MG63 (cell line): ENCODE measurements around the gene TTBK2. TPM values are rescaled to one million over a fixed set of nuclear protein-coding genes. Genes with fewer than 3 reads are reported as not detected.
"Not testable (repeated sequence)": the region's sequence is repeated elsewhere in the genome, so short reads cannot be mapped to it uniquely, and the experiment has no call there.

Source experiments
- DNase-seq: peaks from one replicate; pipeline ENCODE4 v3.0.0-alpha.2; 2020
- H3K27me3 ChIP-seq: fragments of 250-450 bp; sonication (Bioruptor Pico); 2 replicates; pipeline ENCODE4 v1.5.1; 2020; ENCODE audit warnings: mild to moderate bottlenecking, moderate library complexity
- H3K36me3 ChIP-seq: fragments of 250-450 bp; sonication (Bioruptor Pico); 2 replicates; pipeline ENCODE4 v1.5.1; 2020; ENCODE audit warnings: mild to moderate bottlenecking, moderate library complexity
- H3K4me3 ChIP-seq: fragments of 250-450 bp; sonication (Bioruptor Pico); 2 replicates; pipeline ENCODE4 v1.5.1; 2020; ENCODE audit warnings: mild to moderate bottlenecking, moderate library complexity
- H3K9me3 ChIP-seq: fragments of 250-450 bp; sonication (Bioruptor Pico); 2 replicates; pipeline ENCODE4 v1.5.1; 2020; ENCODE audit warnings: mild to moderate bottlenecking, moderate library complexity
- total RNA-seq: library from RNA; depleted of rRNA; stranded (reverse); fragments of >200 nt; shearing (Covaris generic); gene quantifications from 2 replicates; pipeline ENCODE4 v1.2.3, GENCODE V29; 2014; ENCODE audit warnings: low replicate concordance; rRNA removed

The TTBK2 gene
- 2.4 and 4.8 TPM in 2 replicates for total RNA-seq

DNA sequence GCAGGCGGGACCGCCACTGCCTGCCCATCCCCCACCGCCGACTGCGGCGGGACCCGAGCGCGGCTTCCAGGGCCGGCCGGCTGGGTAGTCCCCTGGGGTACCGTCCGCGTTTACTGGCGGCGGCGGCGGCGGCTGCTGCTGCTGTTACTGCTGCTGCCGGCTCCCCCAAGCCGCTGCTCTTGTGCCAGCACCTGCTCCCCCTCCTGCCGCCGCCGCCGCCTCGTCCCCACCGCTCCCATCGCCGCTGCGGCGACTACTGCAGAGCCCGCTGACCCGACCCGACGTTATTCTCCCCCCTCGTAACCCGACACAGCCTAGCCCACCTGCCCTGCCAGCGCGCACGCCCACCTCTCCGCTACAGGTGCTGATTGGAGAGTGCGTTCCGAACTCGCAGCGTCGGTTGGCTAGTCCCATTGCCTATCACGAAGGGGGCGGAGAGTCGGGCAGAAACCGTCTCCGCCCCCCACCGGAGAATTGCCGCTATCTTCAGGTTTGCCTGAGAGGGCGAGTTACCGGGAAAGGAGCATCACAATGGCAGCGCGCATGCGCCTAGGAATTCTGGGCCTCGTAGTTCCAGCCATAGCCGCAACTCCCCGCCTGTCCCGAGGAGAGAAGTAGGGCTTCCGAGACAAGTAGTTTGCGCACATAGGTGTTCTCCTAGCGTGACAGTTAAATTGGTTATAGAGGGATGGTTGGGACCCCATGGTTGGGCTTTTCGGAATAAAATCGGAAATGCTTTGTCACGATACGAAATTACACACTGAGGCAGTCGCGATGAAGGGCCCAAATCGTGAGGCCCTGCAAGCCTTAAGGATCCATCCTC, at the start of gene TTBK2:
TSS of gene TTBK2 (minus strand) at position 260 of the 823 bp plus-strand sequence. CDS start 42,161 bp downstream, outside the sequence.
- no peaks in the 10 kb centered on the region for H3K27me3 ChIP-seq
- no peaks in the 10 kb centered on the region; the same call in 1 of the 2 replicates for H3K36me3 ChIP-seq
- H3K4me3 ChIP-seq, result peak within 1 kb of the TSS; percentile 92
- DNase-seq, result peak; percentile 96
- no peaks in the 10 kb centered on the region for H3K9me3 ChIP-seq

DNA sequence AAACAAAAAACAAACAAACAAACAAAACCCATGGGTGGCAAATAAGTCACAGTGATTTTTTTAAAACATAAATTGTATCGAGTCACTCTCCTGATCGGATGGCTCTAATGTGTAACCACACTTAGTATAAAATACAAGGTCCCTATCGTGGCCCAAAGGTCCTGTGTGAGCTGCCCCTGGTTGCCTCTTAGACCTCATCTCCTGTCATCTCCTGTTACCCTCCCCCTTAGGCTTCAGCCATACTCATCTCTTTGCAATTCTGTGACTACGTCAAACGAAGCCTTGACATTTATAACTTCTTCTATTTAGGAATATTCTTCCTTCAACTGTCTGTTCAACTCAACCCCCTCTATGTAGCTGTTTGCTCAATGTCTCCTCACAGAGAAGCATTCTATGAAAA, 43.9 kb upstream of the TTBK2 start:
- no peak for DNase-seq
- Histone ChIP-seq H3K9me3 (no peaks in the 10 kb centered on the region), H3K4me3 (no peak overlapping the region), H3K27me3 (no peaks in the 10 kb centered on the region), H3K36me3 (peaks cover 19% of the 10 kb centered on the region)

DNA sequence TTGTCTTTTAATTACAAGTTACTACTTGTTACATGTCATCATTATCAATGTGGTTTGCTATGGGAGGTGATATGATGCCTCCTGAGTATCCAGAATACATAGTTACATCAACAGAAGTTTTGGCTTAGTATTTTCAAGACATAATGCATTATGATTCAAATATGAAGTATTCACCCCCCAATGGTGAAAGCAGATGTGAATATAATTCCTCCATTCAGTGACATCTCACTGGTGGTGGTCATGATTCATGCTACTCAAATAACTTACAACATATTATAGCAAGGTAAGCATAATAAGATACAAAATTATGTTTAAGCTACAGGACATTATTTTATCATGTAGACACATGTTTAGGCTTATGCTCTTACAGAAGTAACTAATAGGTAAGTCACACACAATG, 34.9 kb upstream of the TTBK2 start:
- Histone ChIP-seq H3K9me3 (no peaks in the 10 kb centered on the region), H3K27me3 (no peaks in the 10 kb centered on the region), H3K36me3 (peaks cover 56% of the 10 kb centered on the region), H3K4me3 (no peak overlapping the region)
- DNase-seq, result no peak

DNA sequence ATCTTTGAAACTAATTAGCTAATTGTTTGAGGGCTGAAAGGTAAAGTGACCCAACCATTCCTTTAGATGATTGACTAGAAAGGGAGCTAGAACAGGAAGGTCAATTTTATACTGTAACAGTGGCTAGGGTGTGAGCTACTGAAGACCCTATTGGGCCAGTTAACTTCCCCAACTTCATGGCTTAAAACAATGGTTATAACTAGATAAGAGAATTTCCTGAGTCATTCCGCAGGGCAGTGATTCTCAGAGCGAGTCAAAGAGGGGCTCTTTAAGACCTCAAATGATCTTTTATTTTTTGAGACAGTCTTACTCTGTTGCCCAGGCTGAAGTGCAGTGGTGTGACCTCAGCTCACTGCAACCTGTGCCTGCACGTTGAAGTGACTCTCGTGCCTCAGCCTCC, 33.7 kb upstream of the TTBK2 start:
- no peaks in the 10 kb centered on the region for H3K27me3 ChIP-seq
- peaks cover 55% of the 10 kb centered on the region for H3K36me3 ChIP-seq

DNA sequence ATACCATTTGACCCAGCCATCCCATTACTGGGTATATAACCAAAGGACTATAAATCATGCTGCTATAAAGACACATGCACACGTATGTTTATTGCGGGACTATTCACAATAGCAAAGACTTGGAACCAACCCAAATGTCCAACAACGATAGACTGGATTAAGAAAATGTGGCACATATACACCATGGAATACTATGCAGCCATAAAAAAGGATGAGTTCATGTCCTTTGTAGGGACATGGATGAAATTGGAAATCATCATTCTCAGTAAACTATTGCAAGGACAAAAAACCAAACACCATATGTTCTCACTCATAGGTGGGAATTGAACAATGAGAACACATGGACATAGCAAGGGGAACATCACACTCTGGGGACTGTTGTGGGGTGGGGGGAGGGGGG, 28.3 kb upstream of the TTBK2 start:
- not testable (repeated sequence) for H3K4me3 ChIP-seq

More for the DNA sequence above, 33.7 kb upstream of the TTBK2 start:
- Histone ChIP-seq H3K4me3 (no peak overlapping the region), H3K9me3 (no peaks in the 10 kb centered on the region)
- no peak for DNase-seq

DNA sequence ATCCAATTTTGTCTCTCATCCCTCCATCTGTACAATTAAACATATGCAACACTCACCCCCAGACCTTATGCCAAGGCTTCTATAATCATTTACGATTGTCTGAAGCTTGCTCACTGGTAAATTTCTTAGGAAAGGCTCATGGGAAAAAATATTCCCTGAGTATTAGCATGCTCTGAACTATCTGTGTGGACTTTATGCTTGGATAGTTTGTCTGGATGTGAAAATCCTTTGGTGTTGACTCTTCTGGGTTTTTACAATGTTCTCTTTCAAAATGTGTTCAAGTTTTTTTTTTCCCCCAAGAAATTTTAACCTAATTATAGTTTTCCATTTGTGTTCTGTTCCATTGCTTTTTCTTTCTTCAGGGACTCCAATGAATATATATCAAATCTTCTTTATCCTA, 19.9 kb upstream of the TTBK2 start:
- no peaks in the 10 kb centered on the region for H3K27me3 ChIP-seq
- H3K36me3 ChIP-seq, result no peaks in the 10 kb centered on the region; the same call in none of the 2 replicates
- no peak overlapping the region for H3K4me3 ChIP-seq
- H3K9me3 ChIP-seq, result no peaks in the 10 kb centered on the region
- DNase-seq, result no peak

More for the DNA sequence above, 28.3 kb upstream of the TTBK2 start:
- peaks cover 34% of the 10 kb centered on the region for H3K36me3 ChIP-seq
- not testable (repeated sequence) for H3K27me3 ChIP-seq, H3K9me3 ChIP-seq, DNase-seq

DNA sequence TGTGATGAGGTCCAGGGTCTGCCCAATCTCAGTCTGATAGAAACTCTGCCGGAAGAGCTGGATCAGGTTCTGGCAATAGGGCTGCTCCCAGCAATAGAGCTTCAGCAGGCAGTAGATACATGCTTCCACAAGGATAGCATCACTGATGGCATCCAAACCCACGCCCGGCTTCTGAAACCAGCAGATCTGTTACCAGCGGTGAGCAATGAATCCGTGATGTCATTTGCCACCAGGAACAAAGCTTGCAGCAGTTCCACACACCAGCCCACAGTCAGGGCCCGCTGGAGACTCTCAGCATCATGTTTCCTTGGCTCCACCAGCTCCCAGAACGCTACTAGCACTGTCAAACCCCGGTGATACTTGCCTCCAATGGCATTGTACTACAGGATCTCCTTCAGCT, 19.3 kb upstream of the TTBK2 start:
- H3K4me3 ChIP-seq, result no peak overlapping the region
- no peak for DNase-seq
- H3K9me3 ChIP-seq, result no peaks in the 10 kb centered on the region
- no peaks in the 10 kb centered on the region; the same call in none of the 2 replicates for H3K36me3 ChIP-seq
- H3K27me3 ChIP-seq, result no peaks in the 10 kb centered on the region

DNA sequence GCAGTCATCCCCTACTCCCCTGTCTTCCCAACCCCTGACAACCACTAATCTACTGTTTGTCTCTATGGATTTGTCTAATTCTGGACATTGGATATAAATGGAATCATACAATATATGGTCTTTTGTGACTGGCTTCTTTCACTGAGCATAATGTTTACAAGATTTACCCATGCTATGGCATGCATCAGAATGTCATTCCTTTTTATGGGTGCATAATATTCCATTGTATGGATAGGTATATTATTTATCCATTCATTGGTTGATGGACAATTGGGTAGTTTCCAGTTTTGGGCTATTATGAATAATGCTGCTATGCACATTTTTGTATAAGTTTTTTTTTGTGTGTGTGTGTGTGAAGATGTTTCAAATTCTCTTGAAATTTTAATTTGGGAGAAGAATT, 16.6 kb upstream of the TTBK2 start:
- H3K9me3 ChIP-seq, result no peaks in the 10 kb centered on the region
- no peaks in the 10 kb centered on the region for H3K36me3 ChIP-seq
- H3K27me3 ChIP-seq, result no peaks in the 10 kb centered on the region
- no peak overlapping the region for H3K4me3 ChIP-seq
- DNase-seq, result no peak

DNA sequence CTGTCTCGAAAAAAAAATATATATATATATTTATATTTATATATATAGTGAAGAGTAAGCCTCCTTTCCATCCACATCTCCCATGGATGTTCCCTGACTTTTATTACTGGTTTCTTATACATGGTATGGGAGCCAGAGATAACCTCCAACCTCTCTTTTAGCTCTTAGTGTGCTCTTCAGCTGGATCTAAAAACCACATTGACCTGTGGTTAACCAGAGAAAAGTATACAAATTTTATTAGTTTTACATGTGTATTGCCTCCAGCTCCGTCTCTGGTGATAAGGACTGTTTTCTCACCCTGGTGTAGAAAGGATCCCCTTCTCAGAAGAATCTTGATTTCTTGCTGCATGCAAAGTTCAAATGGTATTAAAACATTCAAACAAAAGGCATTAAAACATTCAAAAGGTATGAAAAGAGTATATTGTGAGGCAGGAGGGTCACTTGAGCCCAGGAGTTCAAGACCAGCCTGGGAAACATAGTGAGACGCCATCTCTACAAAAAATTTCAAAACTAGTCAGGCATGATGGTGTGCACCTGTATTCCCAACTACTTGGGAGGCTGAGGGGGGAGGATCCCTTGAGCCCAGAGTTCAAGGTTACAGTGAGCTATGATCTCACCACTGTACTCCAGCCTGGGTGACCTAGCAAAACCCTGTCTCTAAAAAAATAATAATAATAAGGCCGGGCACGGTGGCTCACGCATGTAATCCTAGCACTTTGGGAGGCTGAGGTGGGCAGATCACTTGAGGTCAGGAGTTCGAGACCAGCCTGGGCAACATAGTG, 13.5 kb upstream of the TTBK2 start:
- Histone ChIP-seq H3K27me3 (no peaks in the 10 kb centered on the region), H3K4me3 (no peak overlapping the region), H3K36me3 (no peaks in the 10 kb centered on the region), H3K9me3 (no peaks in the 10 kb centered on the region)
- no peak for DNase-seq

DNA sequence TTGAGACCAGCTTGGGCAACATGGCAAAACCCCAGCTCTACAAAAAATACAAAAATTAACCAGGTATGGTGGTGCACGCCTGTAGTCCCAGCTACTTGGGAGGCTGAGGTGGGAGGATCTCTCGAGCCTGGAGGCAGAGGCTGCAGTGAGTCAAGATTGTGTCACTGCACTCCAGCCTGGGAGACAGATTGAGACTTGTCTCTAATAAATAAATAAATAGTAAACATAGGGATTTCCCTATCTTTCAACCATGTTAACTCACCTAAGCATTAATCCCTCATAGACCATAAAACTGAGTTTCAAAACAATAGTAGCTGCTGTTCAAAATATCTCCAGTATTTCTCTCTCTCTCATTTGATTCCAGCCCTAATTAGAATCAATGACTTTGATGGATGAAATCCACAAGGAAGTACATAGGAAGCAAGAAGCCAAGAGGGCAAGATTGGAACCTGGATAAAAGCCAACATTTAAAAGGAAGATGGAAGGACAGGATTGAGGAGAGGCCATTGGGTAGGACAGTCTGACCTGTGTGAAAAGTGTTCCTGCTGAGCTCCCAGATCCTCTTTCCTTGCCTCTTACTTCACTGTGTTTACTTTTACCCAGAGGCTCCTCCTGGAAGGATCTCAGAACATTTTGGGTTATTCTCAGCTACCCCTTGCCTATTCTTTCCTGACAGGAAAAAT, 12.4 kb upstream of the TTBK2 start:
- Histone ChIP-seq H3K9me3 (no peaks in the 10 kb centered on the region), H3K4me3 (no peak overlapping the region), H3K27me3 (no peaks in the 10 kb centered on the region), H3K36me3 (no peaks in the 10 kb centered on the region)
- DNase-seq, result no peak

DNA sequence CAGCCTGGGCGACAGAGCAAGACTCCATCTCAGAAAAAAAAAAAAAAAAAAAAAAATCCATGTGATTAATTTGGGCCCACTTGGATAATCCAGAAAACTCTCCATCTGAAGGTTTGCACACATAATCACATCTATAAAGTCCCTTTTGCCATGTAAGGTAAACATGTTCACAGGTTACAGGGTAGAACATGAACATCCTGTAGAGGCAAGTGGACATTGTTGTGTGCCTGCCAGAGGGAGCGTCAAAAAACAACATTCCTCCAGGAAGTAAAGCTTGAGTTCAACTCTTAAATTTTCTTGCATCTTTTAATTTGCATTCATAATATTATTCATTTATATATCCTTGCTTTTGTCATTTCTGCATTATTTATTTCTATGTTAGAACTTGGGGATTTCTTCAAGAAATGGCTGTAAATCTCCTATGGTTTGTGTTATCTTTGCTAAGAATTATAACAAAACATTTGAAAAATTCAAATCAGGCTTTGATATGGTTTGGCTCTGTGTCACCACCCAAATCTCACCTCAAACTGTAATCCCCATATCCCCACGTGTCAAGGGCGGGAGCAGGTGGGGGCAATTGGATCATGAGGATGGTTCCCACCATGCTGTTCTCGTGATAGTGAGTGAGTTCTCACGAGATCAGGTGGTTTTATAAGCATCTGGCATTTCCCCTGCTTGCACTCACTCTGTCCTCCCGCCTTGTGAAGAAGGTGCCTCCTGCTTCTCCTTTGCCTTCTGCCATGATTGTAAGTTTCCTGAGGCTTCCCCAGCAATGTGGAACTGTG, 11.3 kb upstream of the TTBK2 start:
- DNase-seq, result no peak
- Histone ChIP-seq H3K9me3 (no peaks in the 10 kb centered on the region), H3K27me3 (no peaks in the 10 kb centered on the region), H3K4me3 (no peak overlapping the region), H3K36me3 (no peaks in the 10 kb centered on the region)

DNA sequence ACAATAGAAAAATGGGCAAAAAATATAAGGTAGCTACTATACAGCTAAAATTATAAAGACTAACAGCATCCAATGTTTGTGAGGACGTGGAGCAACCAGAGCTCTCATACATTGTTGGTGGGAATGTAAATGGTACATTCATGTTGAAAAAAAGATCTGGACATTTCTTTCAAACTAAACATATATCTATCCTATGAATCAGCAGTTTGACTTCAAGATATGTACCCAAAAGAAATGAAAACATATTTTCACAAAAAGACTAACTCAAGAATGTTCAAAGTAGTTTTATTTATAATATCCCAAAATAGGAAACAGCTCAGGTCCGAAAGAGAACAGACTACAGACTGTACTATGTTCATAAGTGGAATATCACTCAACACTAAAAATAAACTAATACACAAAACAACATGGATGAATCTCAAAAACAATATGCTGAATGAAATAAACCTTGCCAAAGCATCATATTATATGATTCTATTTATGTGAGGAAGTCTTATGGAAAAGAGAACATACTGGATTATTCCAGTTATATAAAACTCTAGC, 8.8 kb upstream of the TTBK2 start:
- no peak for DNase-seq
- H3K36me3 ChIP-seq, result no peaks in the 10 kb centered on the region
- H3K4me3 ChIP-seq, result no peak overlapping the region
- no peaks in the 10 kb centered on the region for H3K9me3 ChIP-seq
- H3K27me3 ChIP-seq, result no peaks in the 10 kb centered on the region

DNA sequence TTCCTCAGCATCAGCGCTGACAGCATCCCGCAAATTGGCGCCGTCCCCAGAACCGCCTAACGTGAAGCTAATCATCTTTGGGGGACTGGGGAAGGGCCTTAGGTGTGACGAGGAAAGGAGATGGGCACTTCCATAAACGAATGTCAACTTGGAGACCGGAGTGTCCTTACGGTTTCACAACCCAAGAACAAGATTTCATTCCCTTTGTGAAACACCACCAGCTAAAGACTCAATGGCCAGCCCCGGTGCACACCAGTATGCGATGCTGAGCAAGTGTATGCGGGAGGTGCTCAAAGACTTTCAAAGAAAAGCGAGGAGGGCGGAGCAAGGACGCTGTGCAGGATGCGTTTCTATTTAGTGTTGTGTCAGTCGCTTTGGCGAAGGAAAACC, 759 bp upstream of the TTBK2 start:
- Histone ChIP-seq H3K9me3 (no peaks in the 10 kb centered on the region), H3K27me3 (no peaks in the 10 kb centered on the region), H3K4me3 (peak overlapping the region; percentile 92), H3K36me3 (no peaks in the 10 kb centered on the region; the same call in 1 of the 2 replicates)
- DNase-seq, result no peak

DNA sequence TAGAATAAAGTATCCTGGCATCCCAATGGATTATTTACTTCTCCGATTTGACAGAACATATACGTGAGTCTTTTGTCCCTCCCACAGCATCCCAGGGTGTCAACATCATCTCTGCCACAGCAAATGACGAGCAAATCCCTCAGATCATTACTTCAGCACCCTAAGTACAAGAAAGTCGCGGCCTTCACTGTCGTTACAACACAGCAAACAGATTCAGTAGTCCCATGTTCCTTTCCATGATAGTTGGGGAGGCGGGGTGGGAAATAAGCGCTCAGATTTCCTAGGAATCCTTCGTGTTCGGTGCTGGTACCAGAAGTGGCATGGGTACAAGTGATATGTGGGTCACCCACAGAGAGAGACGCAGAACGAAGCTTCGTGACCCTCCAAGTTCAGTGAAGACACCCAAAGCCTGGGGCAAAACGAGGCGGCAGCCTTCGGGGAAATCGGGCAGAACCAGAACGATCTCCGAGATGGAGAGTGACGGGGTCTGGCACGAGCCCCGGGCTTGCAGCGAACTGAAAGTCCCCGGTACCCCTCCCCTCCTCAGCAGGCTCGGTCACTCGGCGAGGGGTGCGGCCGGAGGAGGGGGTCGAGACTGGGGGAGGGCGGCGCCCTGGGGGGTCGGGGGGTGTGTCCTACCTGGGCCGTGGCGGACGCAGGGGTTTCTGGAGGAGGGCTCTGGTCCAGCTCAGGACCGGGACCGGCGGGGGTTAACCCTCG, 619 bp downstream of the TTBK2 start:
- Histone ChIP-seq H3K4me3 (peak overlapping the region; percentile 92), H3K36me3 (no peaks in the 10 kb centered on the region; the same call in 1 of the 2 replicates), H3K9me3 (no peaks in the 10 kb centered on the region), H3K27me3 (no peaks in the 10 kb centered on the region)
- DNase-seq, result peak; percentile 28

DNA sequence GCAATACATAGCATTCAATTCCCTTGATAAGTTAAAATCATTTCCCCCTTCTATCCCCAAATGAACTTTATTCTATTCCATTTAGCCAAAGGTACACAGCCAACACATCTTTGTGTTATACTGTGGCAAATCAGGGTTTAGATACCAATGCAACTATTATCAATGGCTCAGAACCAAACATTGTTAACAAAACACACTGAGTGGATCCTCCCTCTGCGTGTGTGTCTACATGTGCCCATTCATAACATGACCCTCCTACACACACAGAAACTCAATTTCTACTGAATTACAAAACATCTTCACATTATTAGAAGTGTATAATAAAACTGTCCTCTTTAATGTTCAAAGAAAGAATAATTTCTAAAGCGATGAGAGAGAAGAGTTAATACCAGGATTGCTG, 1.3 kb downstream of the TTBK2 start:
- no peaks in the 10 kb centered on the region; the same call in 1 of the 2 replicates for H3K36me3 ChIP-seq
- H3K4me3 ChIP-seq, result peak overlapping the region; percentile 92
- H3K9me3 ChIP-seq, result no peaks in the 10 kb centered on the region
- no peaks in the 10 kb centered on the region for H3K27me3 ChIP-seq
- DNase-seq, result no peak
